HepG2 (cell line): ENCODE results near the gene CSK. TPM values are rescaled to one million over a fixed set of nuclear protein-coding genes. Genes with fewer than 3 reads are reported as not detected.
A peak's percentile ranks its signal among the peaks of the same experiment; 100 is the strongest.

Experiments
- ATAC-seq: fragments of 200-7000 bp; cut with Tn5 transposase; 3 replicates; pipeline ENCODE4 v1.9.1; 2020; ENCODE audit warnings: mild to moderate bottlenecking, moderate library complexity
- BruUV-seq: library from RNA; stranded (reverse); fragments of 400-500 nt; replicated peaks from 2 replicates; lab custom pipeline; 2021; lab: Mats Ljungman, UMichigan
- CTCF ChIA-PET: fragments of 300-600 bp; formaldehyde crosslinking; extraction: SDS; loops from one replicate; lab custom pipeline; 2021; ENCODE audit warnings: low total read pairs, inconsistent platforms, low intra/inter-chr PET ratio; lab: Yijun Ruan, JAX
- POLR2A ChIA-PET: fragments of 350-600 bp; sonication (Branson Sonifier 250); formaldehyde crosslinking; loops from one replicate; lab custom pipeline; 2020; ENCODE audit warnings: antibody characterized with exemption, inconsistent platforms; lab: Yijun Ruan, JAX
- DNase-seq: peaks from one replicate; pipeline ENCODE4 v3.0.0-alpha.2; 2015; ENCODE audit warnings: low spot score
- FAIRE-seq: peaks from 3 replicates; lab custom pipeline; 2011; peaks lifted over from hg19 to GRCh38; lab: Jason Lieb, UNC
- H2AFZ ChIP-seq: one replicate; pipeline ENCODE4 v1.6.1; 2011; ENCODE audit warnings: low read length, inconsistent platforms
- H3K27ac ChIP-seq: fragments of 300-600 bp; 3 replicates; pipeline ENCODE4 v1.8.0; 2011; ENCODE audit warnings: mixed run types, mild to moderate bottlenecking, mixed read lengths, low read length, inconsistent platforms; ENCODE audit not compliant: insufficient read depth; ENCODE audit errors: extremely low read length
- H3K27me3 ChIP-seq, 2 experiments: fragments of 200-600 bp in 1 of 2; 2 replicates in 1 of 2; 3 replicates in 1 of 2; pipeline versions ENCODE4 v1.6.0 to v1.8.0; 2011; ENCODE audit warnings: low read length in 2 of 2, mild to moderate bottlenecking in 2 of 2, moderate library complexity in 2 of 2, inconsistent platforms in 1 of 2; ENCODE audit not compliant: insufficient read depth in 2 of 2, control insufficient read depth in 1 of 2
- H3K36me3 ChIP-seq, 2 experiments: fragments of 200-600 bp in 1 of 2; replicated peaks in 1 of 2; 2 replicates in 1 of 2; 3 replicates in 1 of 2; pipeline versions ENCODE4 v1.5.1 to v1.8.0; 2011; ENCODE audit warnings: low read length in 2 of 2, inconsistent platforms in 1 of 2; ENCODE audit not compliant: insufficient read depth in 2 of 2, control insufficient read depth in 1 of 2
- H3K4me1 ChIP-seq: 2 replicates; pipeline ENCODE4 v1.5.1; 2012; ENCODE audit warnings: low read length, inconsistent platforms; ENCODE audit not compliant: insufficient read depth
- H3K4me2 ChIP-seq: 2 replicates; pipeline ENCODE4 v1.6.0; 2011; ENCODE audit warnings: low read depth, low read length, inconsistent platforms
- H3K4me3 ChIP-seq, 3 experiments: fragments of 200-600 bp in 1 of 3; sonication (generic), shearing (Covaris generic) in 1 of 3; replicated peaks in 1 of 3; 2 replicates each; pipeline ENCODE4 v1.5.1; 2011 to 2016; ENCODE audit warnings: low read length in 3 of 3, inconsistent platforms in 2 of 3, low read depth in 2 of 3, mild to moderate bottlenecking in 2 of 3, control low read depth in 1 of 3, mixed read lengths in 1 of 3; ENCODE audit not compliant: insufficient read depth in 1 of 3
- H3K79me2 ChIP-seq: one replicate; pipeline ENCODE4 v1.6.1; 2011; ENCODE audit warnings: low read length, inconsistent platforms; ENCODE audit not compliant: insufficient read depth
- H3K9ac ChIP-seq: 2 replicates; pipeline ENCODE4 v1.6.0; 2011; ENCODE audit warnings: mild to moderate bottlenecking, low read depth, low read length, inconsistent platforms; ENCODE audit not compliant: insufficient read depth
- H3K9me3 ChIP-seq: 2 replicates; pipeline ENCODE4 v1.5.1; 2012; ENCODE audit warnings: mild to moderate bottlenecking, low read length
- H4K20me1 ChIP-seq: 2 replicates; pipeline ENCODE4 v1.6.0; 2011; ENCODE audit warnings: inconsistent platforms, mild to moderate bottlenecking, low read length, moderate library complexity; ENCODE audit not compliant: insufficient read depth
- MED8 ChIP-seq: sonication (generic); formaldehyde crosslinking; IDR thresholded peaks from 2 replicates; pipeline ENCODE4 v1.8.1; 2023; ENCODE audit warnings: mild to moderate bottlenecking, missing genetic modification reagents; ENCODE audit not compliant: insufficient replicate concordance
- NR2F6 ChIP-seq, 2 experiments: IDR thresholded peaks; 2 replicates each; pipeline ENCODE4 v1.6.1; 2016; ENCODE audit warnings: antibody characterized with exemption in 1 of 2, mild to moderate bottlenecking in 1 of 2
- WGBS: methylation state at CpG from one replicate; pipeline ENCODE4 v1.1.6; 2017; ENCODE audit warnings: low lambda C conversion rate; 5-methylcytosine and 5-hydroxymethylcytosine counted together
- in situ Hi-C: cut with HindIII; loops from 2 replicates; pipeline ENCODE4 v1.10.0; 2017; ENCODE audit warnings: low pct_unique_long_range_greater_than_20kb; ENCODE audit not compliant: extremely low pct_ligation_motif_present
- intact Hi-C: fragments of 100-400 bp; cut with micrococcal nuclease; formaldehyde crosslinking; loops from one replicate; pipeline ENCODE4 v1.10.0; 2022; ENCODE audit not compliant: unreplicated experiment
- polyA plus RNA-seq, 8 experiments: library from polyadenylated mRNA; depleted of rRNA in 3 of 8; stranded (reverse) in 7 of 8; unstranded in 1 of 8; fragments of >200 nt; fragmentation: Illumina TruSeq in 4 of 8; extraction: Trizol in 4 of 8; gene quantifications; 2 replicates each; pipeline versions ENCODE4 v1.2.1 to v1.2.3, GENCODE V29; 2011 to 2016; ENCODE audit warnings: low read depth in 4 of 8, missing spikeins in 1 of 8, mixed read lengths in 1 of 8; ENCODE audit not compliant: insufficient read depth in 1 of 8
- total RNA-seq, 5 experiments: library from RNA; depleted of rRNA; stranded (reverse); fragments of >200 nt; fragmentation: Illumina TruSeq; extraction: Trizol; gene quantifications; 2 replicates each; pipeline ENCODE4 v1.2.3, GENCODE V29; 2016; ENCODE audit warnings: low read depth in 1 of 5
- TF ChIP-seq, protein P1 (sequence below): sonication (generic); formaldehyde crosslinking; IDR thresholded peaks from 2 replicates; pipeline ENCODE4 v1.4.0; 2020; ENCODE audit warnings: mild to moderate bottlenecking, missing genetic modification reagents
- TF ChIP-seq, protein P2 (sequence below): sonication (generic); IDR thresholded peaks from 2 replicates; pipeline ENCODE4 v1.6.1; 2016; ENCODE audit warnings: low read depth, borderline replicate concordance

Gene CSK
- total and polyA plus RNA-seq, 2 of the 13 experiments (the other 11 are each of a cell fraction or from before 2014, with no cell fraction given) = 12.5 to 21.3 TPM

DNA sequence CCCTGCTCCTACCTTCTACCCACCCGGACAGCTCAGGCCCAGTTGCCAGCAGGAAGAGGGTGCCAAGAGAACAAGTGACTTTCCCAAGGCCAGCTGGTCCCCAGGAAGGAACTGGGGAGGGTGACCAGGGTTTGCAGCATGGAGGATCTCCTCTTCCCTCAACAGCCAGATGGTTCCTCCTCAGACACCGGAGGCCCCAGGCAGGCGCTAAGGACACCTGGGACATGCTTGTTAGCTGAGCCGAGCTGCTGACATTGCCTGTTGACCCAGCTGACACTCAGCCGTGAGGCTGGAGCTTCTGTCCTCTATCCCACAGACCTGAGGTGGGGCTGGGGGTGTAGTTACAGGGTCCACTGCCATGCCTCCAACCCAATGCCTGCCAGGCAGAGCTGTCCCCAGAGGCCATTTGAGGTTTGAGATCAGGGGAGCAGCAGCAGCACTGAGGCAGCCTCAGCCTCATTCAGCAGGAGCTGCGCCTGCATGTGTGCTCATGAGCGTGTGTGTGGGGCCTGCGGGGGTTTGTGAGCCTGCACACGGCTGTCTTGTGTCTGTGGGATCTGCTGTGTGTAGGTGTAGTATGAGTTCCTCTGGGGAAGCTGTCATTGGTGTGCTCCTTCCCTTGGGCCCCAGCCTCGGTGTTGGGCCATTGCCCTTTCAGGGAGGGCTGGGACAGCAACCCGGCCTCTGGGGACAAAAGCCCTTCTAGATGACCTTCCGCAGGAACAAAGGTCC, 51.7 kb downstream of the CSK start:
- H3K36me3 ChIP-seq = peaks cover 0 to 3% of the 10 kb centered on the region in 2 experiments; a peak in 1 of 5 replicates
- no peak for DNase-seq
- CTCF ChIA-PET = no interaction called here
- POLR2A ChIA-PET = interaction anchor here (0.6 kb wide), 1 partner anchor 26 kb away, joined by 3 read pairs; no protein-coding TSS in a partner anchor
- peaks cover 30% of the 10 kb centered on the region for H3K4me1 ChIP-seq
- intact Hi-C loops = loop anchor here (2.0 kb wide), 2 partner anchors 53 to 63 kb away; no protein-coding TSS in a partner anchor
- no peak overlapping the region for H3K27ac ChIP-seq
- no peak overlapping the region for H3K9ac ChIP-seq
- BruUV-seq = no TSS peak
- no peaks in the 10 kb centered on the region for H3K9me3 ChIP-seq
- H3K4me3 ChIP-seq = peak overlapping the region in 1 of 3 experiments; percentile 13; a peak in 1 of 6 replicates
- no peaks in the 10 kb centered on the region for H3K79me2 ChIP-seq
- no peak overlapping the region for H3K4me2 ChIP-seq
- FAIRE-seq = no peak
- no peak overlapping the region for H2AFZ ChIP-seq
- peak; percentile 17 for ATAC-seq
- TF ChIP-seq, protein P1, sequence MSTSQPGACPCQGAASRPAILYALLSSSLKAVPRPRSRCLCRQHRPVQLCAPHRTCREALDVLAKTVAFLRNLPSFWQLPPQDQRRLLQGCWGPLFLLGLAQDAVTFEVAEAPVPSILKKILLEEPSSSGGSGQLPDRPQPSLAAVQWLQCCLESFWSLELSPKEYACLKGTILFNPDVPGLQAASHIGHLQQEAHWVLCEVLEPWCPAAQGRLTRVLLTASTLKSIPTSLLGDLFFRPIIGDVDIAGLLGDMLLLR = no peak
- TF ChIP-seq NR2F6 (IDR thresholded peaks at IDR 0.05) (no peak), NR2F6 (CRISPR knock-in tag; IDR thresholded peaks at IDR 0.05) (no peak), MED8 (CRISPR knock-in tag) (no peak)
- TF ChIP-seq, protein P2, sequence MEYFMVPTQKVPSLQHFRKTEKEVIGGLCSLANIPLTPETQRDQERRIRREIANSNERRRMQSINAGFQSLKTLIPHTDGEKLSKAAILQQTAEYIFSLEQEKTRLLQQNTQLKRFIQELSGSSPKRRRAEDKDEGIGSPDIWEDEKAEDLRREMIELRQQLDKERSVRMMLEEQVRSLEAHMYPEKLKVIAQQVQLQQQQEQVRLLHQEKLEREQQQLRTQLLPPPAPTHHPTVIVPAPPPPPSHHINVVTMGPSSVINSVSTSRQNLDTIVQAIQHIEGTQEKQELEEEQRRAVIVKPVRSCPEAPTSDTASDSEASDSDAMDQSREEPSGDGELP = peak; percentile 11; the same call in 1 of the 2 replicates
- peaks cover 2 to 22% of the 10 kb centered on the region in 2 experiments; a peak in 3 of 5 replicates for H3K27me3 ChIP-seq
- H4K20me1 ChIP-seq = no peaks in the 10 kb centered on the region
- 50% methylated on average over 1 of the region's 12 CpGs for WGBS
- in situ Hi-C loops = no loop called here
